SK-N-SH (cell line): ENCODE measurements around the gene FREY1. TPM values are rescaled to one million over a fixed set of nuclear protein-coding genes. Genes with fewer than 3 reads are reported as not detected.

Experiments used
- CTCF ChIA-PET: fragments of 300-600, 350-600 bp; formaldehyde crosslinking; extraction: SDS; loops from one replicate; lab custom pipeline; 2021; lab: Yijun Ruan, JAX
- POLR2A ChIA-PET: fragments of 350-600 bp; sonication (Branson Sonifier 250); formaldehyde crosslinking; extraction: SDS; loops from one replicate; lab custom pipeline; 2020; ENCODE audit warnings: antibody characterized with exemption, inconsistent platforms; lab: Yijun Ruan, JAX
- DNase-seq: peaks from one replicate; pipeline ENCODE4 v3.0.0; 2012
- H2AFZ ChIP-seq: fragments of 200-600 bp; sonication (generic); 2 replicates; pipeline ENCODE4 v1.8.1; 2016; ENCODE audit warnings: antibody characterized with exemption, mild to moderate bottlenecking, low read depth
- H3F3A ChIP-seq: fragments of 200-600 bp; sonication (generic); replicated peaks from 2 replicates; pipeline ENCODE3; 2016; ENCODE audit warnings: antibody characterized with exemption, mild to moderate bottlenecking; ENCODE audit not compliant: insufficient read depth
- H3K27ac ChIP-seq, 2 experiments: fragments of 200-500 bp in 1 of 2; fragments of 200-600 bp in 1 of 2; sonication (Bioruptor generic) in 1 of 2; sonication (generic), shearing (Covaris generic) in 1 of 2; 2 replicates each; pipeline versions ENCODE4 v1.5.1 to v1.6.1; 2014 to 2016; ENCODE audit warnings: low read depth in 2 of 2, inconsistent platforms in 1 of 2, low read length in 1 of 2, mild to moderate bottlenecking in 1 of 2, mixed read lengths in 1 of 2
- H3K27me3 ChIP-seq: fragments of 200-600 bp; sonication (generic), shearing (Covaris generic); 2 replicates; pipeline ENCODE4 v1.6.1; 2016; ENCODE audit warnings: mixed run types; ENCODE audit not compliant: insufficient read depth
- H3K36me3 ChIP-seq, 2 experiments: fragments of 200-500 bp in 1 of 2; fragments of 200-600 bp in 1 of 2; sonication (Bioruptor generic) in 1 of 2; sonication (generic) in 1 of 2; replicated peaks in 1 of 2; 2 replicates each; pipeline versions ENCODE3 to v1.5.1; 2014 to 2016; ENCODE audit warnings: low read length in 1 of 2, mild to moderate bottlenecking in 1 of 2; ENCODE audit not compliant: insufficient read depth in 2 of 2, control insufficient read depth in 1 of 2
- H3K4me1 ChIP-seq, 2 experiments: fragments of 200-500 bp in 1 of 2; fragments of 200-600 bp in 1 of 2; sonication (Bioruptor generic) in 1 of 2; sonication (generic), shearing (Covaris generic) in 1 of 2; 2 replicates each; pipeline versions ENCODE4 v1.5.1 to v1.6.1; 2014 to 2016; ENCODE audit warnings: low read depth in 1 of 2, low read length in 1 of 2, mixed run types in 1 of 2; ENCODE audit not compliant: insufficient read depth in 2 of 2, control insufficient read depth in 1 of 2
- H3K4me2 ChIP-seq: fragments of 200-600 bp; sonication (generic), shearing (Covaris generic); 2 replicates; pipeline ENCODE4 v1.6.1; 2017; ENCODE audit warnings: mixed run types
- H3K4me3 ChIP-seq, 2 experiments: fragments of 200-500 bp in 1 of 2; fragments of 200-600 bp in 1 of 2; sonication (Bioruptor generic) in 1 of 2; sonication (generic), shearing (Covaris generic) in 1 of 2; 2 replicates each; pipeline versions ENCODE4 v1.5.1 to v1.8.1; 2014 to 2016; ENCODE audit warnings: low read depth in 2 of 2, inconsistent platforms in 1 of 2, low read length in 1 of 2, mild to moderate bottlenecking in 1 of 2, mixed read lengths in 1 of 2, moderate library complexity in 1 of 2
- H3K79me2 ChIP-seq: fragments of 200-600 bp; sonication (generic); 2 replicates; pipeline ENCODE4 v1.8.1; 2017; ENCODE audit warnings: mild to moderate bottlenecking; ENCODE audit not compliant: insufficient read depth
- H3K9ac ChIP-seq: fragments of 200-600 bp; sonication (generic); 2 replicates; pipeline ENCODE4 v1.6.1; 2017; ENCODE audit warnings: mixed run types
- H3K9me2 ChIP-seq: fragments of 200-600 bp; sonication (generic); 2 replicates; pipeline ENCODE4 v1.6.1; 2017; ENCODE audit warnings: mixed run types
- H3K9me3 ChIP-seq: fragments of 200-600 bp; sonication (generic); 2 replicates; pipeline ENCODE4 v1.6.1; 2017; ENCODE audit warnings: mixed run types, mild to moderate bottlenecking, moderate library complexity
- H4K20me1 ChIP-seq: fragments of 200-600 bp; sonication (generic); 2 replicates; pipeline ENCODE4 v1.6.1; 2017; ENCODE audit warnings: mild to moderate bottlenecking, mixed run types; ENCODE audit not compliant: insufficient read depth
- EZH2phosphoT487 ChIP-seq: fragments of 200-600 bp; sonication (generic); IDR thresholded peaks from 2 replicates; pipeline ENCODE4 v1.6.1; 2017; ENCODE audit warnings: low read depth, mixed run types, mild to moderate bottlenecking, antibody characterized with exemption, moderate library complexity, borderline replicate concordance
- FOXM1 ChIP-seq: IDR thresholded peaks from 2 replicates; pipeline ENCODE4 v1.4.0; 2012; ENCODE audit warnings: low read depth, mild to moderate bottlenecking
- GABPA ChIP-seq: IDR thresholded peaks from 2 replicates; pipeline ENCODE4 v1.4.0; 2012; ENCODE audit warnings: low read depth, mild to moderate bottlenecking
- GATA2 ChIP-seq: sonication (generic); formaldehyde crosslinking; IDR thresholded peaks from 2 replicates; pipeline ENCODE4 v1.5.0; 2020; ENCODE audit warnings: mild to moderate bottlenecking, missing genetic modification reagents
- JUND ChIP-seq: IDR thresholded peaks from 2 replicates; pipeline ENCODE4 v1.4.0; 2012
- MEF2A ChIP-seq: IDR thresholded peaks from 2 replicates; pipeline ENCODE4 v1.4.0; 2012; ENCODE audit warnings: low read depth, borderline replicate concordance
- MXI1 ChIP-seq: IDR thresholded peaks from 2 replicates; pipeline ENCODE4 v1.6.1; 2012; ENCODE audit warnings: mild to moderate bottlenecking, low read depth, low read length, improper control_type of control experiment
- NRF1 ChIP-seq: IDR thresholded peaks from 2 replicates; pipeline ENCODE4 v1.6.1; 2012; ENCODE audit warnings: low read depth, mild to moderate bottlenecking, low read length
- RCOR1 ChIP-seq: fragments of 150-350 bp; IDR thresholded peaks from 2 replicates; pipeline ENCODE4 v1.6.1; 2017; ENCODE audit warnings: antibody characterized with exemption, low read length
- RFX5 ChIP-seq: IDR thresholded peaks from 2 replicates; pipeline ENCODE4 v1.6.1; 2012; ENCODE audit warnings: mild to moderate bottlenecking, improper control_type of control experiment, low read length
- RXRA ChIP-seq: IDR thresholded peaks from 2 replicates; pipeline ENCODE4 v1.4.0; 2012; ENCODE audit warnings: low read depth, mild to moderate bottlenecking, borderline replicate concordance
- TAF1 ChIP-seq: IDR thresholded peaks from 2 replicates; pipeline ENCODE4 v1.6.1; 2012; ENCODE audit warnings: low read depth, mild to moderate bottlenecking, low read length, moderate library complexity, borderline replicate concordance
- TCF12 ChIP-seq: IDR thresholded peaks from 2 replicates; pipeline ENCODE4 v1.4.0; 2012
- TEAD4 ChIP-seq: IDR thresholded peaks from 2 replicates; pipeline ENCODE4 v1.4.0; 2012; ENCODE audit warnings: mild to moderate bottlenecking, borderline replicate concordance; ENCODE audit not compliant: insufficient read depth
- YY1 ChIP-seq: IDR thresholded peaks from 2 replicates; pipeline ENCODE4 v1.4.0; 2012; ENCODE audit warnings: low read depth, mild to moderate bottlenecking
- WGBS: methylation state at CpG from one replicate; pipeline ENCODE4 v1.1.6; 2017; ENCODE audit warnings: low lambda C conversion rate; 5-methylcytosine and 5-hydroxymethylcytosine counted together
- polyA plus RNA-seq, 3 experiments: library from polyadenylated mRNA; depleted of rRNA; stranded (reverse); fragments of >200 nt; gene quantifications; 2 replicates each; pipeline ENCODE4 v1.2.3, GENCODE V29; 2012
- TF ChIP-seq, protein P1 (sequence below): IDR thresholded peaks from 2 replicates; pipeline ENCODE4 v1.4.0; 2012; ENCODE audit warnings: low read depth, borderline replicate concordance
- TF ChIP-seq, protein P2 (sequence below): fragments of 150-350 bp; IDR thresholded peaks from 2 replicates; pipeline ENCODE4 v1.6.1; 2017; ENCODE audit warnings: antibody characterized with exemption, low read length, low read depth, borderline replicate concordance
- TF ChIP-seq, protein P3 (sequence below): IDR thresholded peaks from 2 replicates; pipeline ENCODE4; 2012
- TF ChIP-seq, protein P4 (sequence below): IDR thresholded peaks from 2 replicates; pipeline ENCODE4 v1.4.0; 2012; ENCODE audit warnings: low read depth
- TF ChIP-seq, protein P5 (sequence below): IDR thresholded peaks from 2 replicates; pipeline ENCODE4 v1.4.0; 2012; ENCODE audit warnings: low read depth, borderline replicate concordance
- TF ChIP-seq, protein P6 (sequence below): IDR thresholded peaks from 2 replicates; pipeline ENCODE4 v1.6.1; 2012; ENCODE audit warnings: mild to moderate bottlenecking, low read depth, low read length, moderate library complexity
- TF ChIP-seq, protein P7 (sequence below): fragments of 200-600 bp; sonication (generic); IDR thresholded peaks from 2 replicates; pipeline ENCODE4 v1.6.1; 2017; ENCODE audit warnings: antibody characterized with exemption, mild to moderate bottlenecking, moderate library complexity

Gene FREY1
- polyA plus RNA-seq, 1 of the 3 experiments (the other 2 are of a cell fraction), result 0.30 TPM

DNA sequence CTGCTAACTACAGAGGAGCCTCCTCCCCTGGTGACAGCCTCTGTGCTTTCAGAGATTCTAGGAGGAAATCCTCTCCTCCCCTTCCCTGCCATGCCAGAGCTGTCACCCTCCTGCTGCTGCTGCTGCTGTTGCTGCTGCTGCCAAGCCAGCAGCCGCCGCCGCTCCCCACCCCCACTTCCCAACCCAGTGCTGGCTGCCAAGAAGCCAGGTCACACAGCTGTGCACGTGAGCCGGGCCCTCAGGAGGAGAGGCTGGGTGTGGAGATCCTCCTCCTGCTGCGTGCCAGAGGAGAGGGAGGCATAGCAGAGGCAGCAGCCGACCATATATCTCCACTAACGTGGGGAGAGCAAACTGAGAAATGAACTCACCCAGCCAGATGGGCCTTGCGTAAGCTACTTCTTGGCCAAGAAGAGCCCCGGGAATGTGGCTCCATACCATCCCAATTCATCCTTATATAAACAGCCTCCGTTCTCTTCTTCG is 47.4 kb downstream of the FREY1 start:
- Histone ChIP-seq H3K4me1 (peaks cover 36 to 52% of the 10 kb centered on the region in 2 experiments), H3K27me3 (no peaks in the 10 kb centered on the region), H3K4me2 (peak overlapping the region; percentile 60; the same call in 1 of the 2 replicates), H3F3A (peaks cover 15% of the 10 kb centered on the region), H3K9me2 (no peaks in the 10 kb centered on the region), H2AFZ (no peak overlapping the region), H3K4me3 (no peak overlapping the region), H3K36me3 (peaks cover 34 to 36% of the 10 kb centered on the region in 2 experiments), H4K20me1 (0 out of 2 replicates have a peak, but pooled peaks cover 7% of the 10 kb centered on the region), H3K9ac (peak overlapping the region; percentile 35; the same call in 1 of the 2 replicates), H3K79me2 (peaks cover 5% of the 10 kb centered on the region; the same call in 1 of the 2 replicates), H3K27ac (peak overlapping the region; percentile 87 to 95), H3K9me3 (no peaks in the 10 kb centered on the region)
- POLR2A ChIA-PET, result interaction anchor here (1.1 to 1.2 kb wide), 2 partner anchors 13 to 58 kb away, joined by 5 to 6 read pairs; partner anchors contain the start of gene CRY2
- 34% methylated on average over 10 of the region's 12 CpGs for WGBS
- CTCF ChIA-PET, result interaction anchor here (0.7 to 8.1 kb wide), 6 partner anchors 11 to 105 kb away, joined by 3 to 118 read pairs (median 4); no protein-coding TSS in a partner anchor
- DNase-seq, result peak; percentile 87
- TF ChIP-seq TCF12 (peak; percentile 69), RFX5 (0 out of 2 replicates have a peak, but pooled peaks have one; percentile 34), RCOR1 (peak; percentile 78), JUND (no peak), EZH2phosphoT487 (no peak), TEAD4 (0 out of 2 replicates have a peak, but pooled peaks have one; percentile 22), MXI1 (peak; percentile 99), YY1 (no peak), RXRA (peak; percentile 37; the same call in 1 of the 2 replicates), NRF1 (no peak), GABPA (no peak), TAF1 (no peak), MEF2A (no peak), FOXM1 (no peak), GATA2 (CRISPR knock-in tag) (no peak)
- TF ChIP-seq, protein P1, sequence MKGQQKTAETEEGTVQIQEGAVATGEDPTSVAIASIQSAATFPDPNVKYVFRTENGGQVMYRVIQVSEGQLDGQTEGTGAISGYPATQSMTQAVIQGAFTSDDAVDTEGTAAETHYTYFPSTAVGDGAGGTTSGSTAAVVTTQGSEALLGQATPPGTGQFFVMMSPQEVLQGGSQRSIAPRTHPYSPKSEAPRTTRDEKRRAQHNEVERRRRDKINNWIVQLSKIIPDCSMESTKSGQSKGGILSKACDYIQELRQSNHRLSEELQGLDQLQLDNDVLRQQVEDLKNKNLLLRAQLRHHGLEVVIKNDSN, result peak; percentile 43; the same call in 1 of the 2 replicates
- TF ChIP-seq, protein P2, sequence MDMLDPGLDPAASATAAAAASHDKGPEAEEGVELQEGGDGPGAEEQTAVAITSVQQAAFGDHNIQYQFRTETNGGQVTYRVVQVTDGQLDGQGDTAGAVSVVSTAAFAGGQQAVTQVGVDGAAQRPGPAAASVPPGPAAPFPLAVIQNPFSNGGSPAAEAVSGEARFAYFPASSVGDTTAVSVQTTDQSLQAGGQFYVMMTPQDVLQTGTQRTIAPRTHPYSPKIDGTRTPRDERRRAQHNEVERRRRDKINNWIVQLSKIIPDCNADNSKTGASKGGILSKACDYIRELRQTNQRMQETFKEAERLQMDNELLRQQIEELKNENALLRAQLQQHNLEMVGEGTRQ, result no peak
- TF ChIP-seq, protein P3, sequence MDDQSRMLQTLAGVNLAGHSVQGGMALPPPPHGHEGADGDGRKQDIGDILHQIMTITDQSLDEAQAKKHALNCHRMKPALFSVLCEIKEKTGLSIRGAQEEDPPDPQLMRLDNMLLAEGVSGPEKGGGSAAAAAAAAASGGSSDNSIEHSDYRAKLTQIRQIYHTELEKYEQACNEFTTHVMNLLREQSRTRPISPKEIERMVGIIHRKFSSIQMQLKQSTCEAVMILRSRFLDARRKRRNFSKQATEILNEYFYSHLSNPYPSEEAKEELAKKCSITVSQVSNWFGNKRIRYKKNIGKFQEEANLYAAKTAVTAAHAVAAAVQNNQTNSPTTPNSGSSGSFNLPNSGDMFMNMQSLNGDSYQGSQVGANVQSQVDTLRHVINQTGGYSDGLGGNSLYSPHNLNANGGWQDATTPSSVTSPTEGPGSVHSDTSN, result peak; percentile 48; the same call in 1 of the 2 replicates
- TF ChIP-seq, protein P4, sequence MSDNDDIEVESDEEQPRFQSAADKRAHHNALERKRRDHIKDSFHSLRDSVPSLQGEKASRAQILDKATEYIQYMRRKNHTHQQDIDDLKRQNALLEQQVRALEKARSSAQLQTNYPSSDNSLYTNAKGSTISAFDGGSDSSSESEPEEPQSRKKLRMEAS, result peak; percentile 93
- TF ChIP-seq, protein P5, sequence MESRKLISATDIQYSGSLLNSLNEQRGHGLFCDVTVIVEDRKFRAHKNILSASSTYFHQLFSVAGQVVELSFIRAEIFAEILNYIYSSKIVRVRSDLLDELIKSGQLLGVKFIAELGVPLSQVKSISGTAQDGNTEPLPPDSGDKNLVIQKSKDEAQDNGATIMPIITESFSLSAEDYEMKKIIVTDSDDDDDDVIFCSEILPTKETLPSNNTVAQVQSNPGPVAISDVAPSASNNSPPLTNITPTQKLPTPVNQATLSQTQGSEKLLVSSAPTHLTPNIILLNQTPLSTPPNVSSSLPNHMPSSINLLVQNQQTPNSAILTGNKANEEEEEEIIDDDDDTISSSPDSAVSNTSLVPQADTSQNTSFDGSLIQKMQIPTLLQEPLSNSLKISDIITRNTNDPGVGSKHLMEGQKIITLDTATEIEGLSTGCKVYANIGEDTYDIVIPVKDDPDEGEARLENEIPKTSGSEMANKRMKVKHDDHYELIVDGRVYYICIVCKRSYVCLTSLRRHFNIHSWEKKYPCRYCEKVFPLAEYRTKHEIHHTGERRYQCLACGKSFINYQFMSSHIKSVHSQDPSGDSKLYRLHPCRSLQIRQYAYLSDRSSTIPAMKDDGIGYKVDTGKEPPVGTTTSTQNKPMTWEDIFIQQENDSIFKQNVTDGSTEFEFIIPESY, result no peak
- TF ChIP-seq, protein P6, sequence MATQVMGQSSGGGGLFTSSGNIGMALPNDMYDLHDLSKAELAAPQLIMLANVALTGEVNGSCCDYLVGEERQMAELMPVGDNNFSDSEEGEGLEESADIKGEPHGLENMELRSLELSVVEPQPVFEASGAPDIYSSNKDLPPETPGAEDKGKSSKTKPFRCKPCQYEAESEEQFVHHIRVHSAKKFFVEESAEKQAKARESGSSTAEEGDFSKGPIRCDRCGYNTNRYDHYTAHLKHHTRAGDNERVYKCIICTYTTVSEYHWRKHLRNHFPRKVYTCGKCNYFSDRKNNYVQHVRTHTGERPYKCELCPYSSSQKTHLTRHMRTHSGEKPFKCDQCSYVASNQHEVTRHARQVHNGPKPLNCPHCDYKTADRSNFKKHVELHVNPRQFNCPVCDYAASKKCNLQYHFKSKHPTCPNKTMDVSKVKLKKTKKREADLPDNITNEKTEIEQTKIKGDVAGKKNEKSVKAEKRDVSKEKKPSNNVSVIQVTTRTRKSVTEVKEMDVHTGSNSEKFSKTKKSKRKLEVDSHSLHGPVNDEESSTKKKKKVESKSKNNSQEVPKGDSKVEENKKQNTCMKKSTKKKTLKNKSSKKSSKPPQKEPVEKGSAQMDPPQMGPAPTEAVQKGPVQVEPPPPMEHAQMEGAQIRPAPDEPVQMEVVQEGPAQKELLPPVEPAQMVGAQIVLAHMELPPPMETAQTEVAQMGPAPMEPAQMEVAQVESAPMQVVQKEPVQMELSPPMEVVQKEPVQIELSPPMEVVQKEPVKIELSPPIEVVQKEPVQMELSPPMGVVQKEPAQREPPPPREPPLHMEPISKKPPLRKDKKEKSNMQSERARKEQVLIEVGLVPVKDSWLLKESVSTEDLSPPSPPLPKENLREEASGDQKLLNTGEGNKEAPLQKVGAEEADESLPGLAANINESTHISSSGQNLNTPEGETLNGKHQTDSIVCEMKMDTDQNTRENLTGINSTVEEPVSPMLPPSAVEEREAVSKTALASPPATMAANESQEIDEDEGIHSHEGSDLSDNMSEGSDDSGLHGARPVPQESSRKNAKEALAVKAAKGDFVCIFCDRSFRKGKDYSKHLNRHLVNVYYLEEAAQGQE, result no peak
- TF ChIP-seq, protein P7, sequence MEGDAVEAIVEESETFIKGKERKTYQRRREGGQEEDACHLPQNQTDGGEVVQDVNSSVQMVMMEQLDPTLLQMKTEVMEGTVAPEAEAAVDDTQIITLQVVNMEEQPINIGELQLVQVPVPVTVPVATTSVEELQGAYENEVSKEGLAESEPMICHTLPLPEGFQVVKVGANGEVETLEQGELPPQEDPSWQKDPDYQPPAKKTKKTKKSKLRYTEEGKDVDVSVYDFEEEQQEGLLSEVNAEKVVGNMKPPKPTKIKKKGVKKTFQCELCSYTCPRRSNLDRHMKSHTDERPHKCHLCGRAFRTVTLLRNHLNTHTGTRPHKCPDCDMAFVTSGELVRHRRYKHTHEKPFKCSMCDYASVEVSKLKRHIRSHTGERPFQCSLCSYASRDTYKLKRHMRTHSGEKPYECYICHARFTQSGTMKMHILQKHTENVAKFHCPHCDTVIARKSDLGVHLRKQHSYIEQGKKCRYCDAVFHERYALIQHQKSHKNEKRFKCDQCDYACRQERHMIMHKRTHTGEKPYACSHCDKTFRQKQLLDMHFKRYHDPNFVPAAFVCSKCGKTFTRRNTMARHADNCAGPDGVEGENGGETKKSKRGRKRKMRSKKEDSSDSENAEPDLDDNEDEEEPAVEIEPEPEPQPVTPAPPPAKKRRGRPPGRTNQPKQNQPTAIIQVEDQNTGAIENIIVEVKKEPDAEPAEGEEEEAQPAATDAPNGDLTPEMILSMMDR, result no peak
